GM21447 (cell line): ENCODE data around the gene KRTAP6-3.

ENCODE experiments used
- ATAC-seq: cut with Tn5 transposase; IDR thresholded peaks from one replicate; pipeline ENCODE4 v1.9.1; 2021; ENCODE audit not compliant: unreplicated experiment

Gene KRTAP6-3

GRCh38 chr21:30623362-30623761, 31.1 kb downstream of the KRTAP6-3 start:
- ATAC-seq: no peak

GRCh38 chr21:30625449-30626165, 33.4 kb downstream of the KRTAP6-3 start:
- ATAC-seq: no peak

GRCh38 chr21:30628109-30628508, 35.9 kb downstream of the KRTAP6-3 start:
- ATAC-seq: no peak

- ATAC-seq: no peak
These were observed 37.0 kb downstream of the KRTAP6-3 start for GRCh38 chr21:30629200-30629599.

- ATAC-seq: no peak
These were observed 42.7 kb downstream of the KRTAP6-3 start, which contains the start of gene KRTAP20-2 for GRCh38 chr21:30634906-30635305. KRTAP20-2 (plus strand) TSS chr21:30635206; CDS start chr21:30635264, 58 bp downstream.

GRCh38 chr21:30638686-30639085, 46.4 kb downstream of the KRTAP6-3 start:
- ATAC-seq: no peak

- no peak for ATAC-seq
These were observed 50.3 kb downstream of the KRTAP6-3 start, which contains the start of gene KRTAP20-3 for GRCh38 chr21:30642564-30642963. KRTAP20-3 (plus strand) TSS chr21:30642864.
